Colon (tissue), 2 donors: ENCODE data around the gene ABHD16A.

Source experiments
- FAIRE-seq: peaks from 2 replicates; lab custom pipeline; 2012; peaks lifted over from hg19 to GRCh38; lab: Jason Lieb, UNC
- donor health status: control.
- donor health status: control.

The ABHD16A gene

GRCh38 chr6:31689249-31690110 lies 13.6 kb downstream of the ABHD16A start:
- no peak for FAIRE-seq

GRCh38 chr6:31687860-31688693 lies 15.0 kb downstream of the ABHD16A start:
- no peak for FAIRE-seq

GRCh38 chr6:31687321-31687720 lies 15.8 kb downstream of the ABHD16A start:
- FAIRE-seq, result no peak

GRCh38 chr6:31686483-31686882 lies 16.6 kb downstream of the ABHD16A start:
- no peak for FAIRE-seq

- no peak for FAIRE-seq
Measured at GRCh38 chr6:31683591-31683990, 19.5 kb downstream of the ABHD16A start.

GRCh38 chr6:31681135-31681671 lies 21.9 kb downstream of the ABHD16A start:
- no peak for FAIRE-seq

- FAIRE-seq, result no peak
Measured at GRCh38 chr6:31680226-31681134, 22.6 kb downstream of the ABHD16A start, which contains the start of gene LY6G5C. LY6G5C (minus strand) TSS chr6:31681067; CDS start chr6:31680373, 694 bp downstream.

GRCh38 chr6:31677955-31678354 lies 25.2 kb downstream of the ABHD16A start:
- FAIRE-seq, result no peak

GRCh38 chr6:31676904-31677303 lies 26.2 kb downstream of the ABHD16A start:
- FAIRE-seq, result no peak

- no peak for FAIRE-seq
Measured at GRCh38 chr6:31676322-31676903, 26.7 kb downstream of the ABHD16A start.

GRCh38 chr6:31669676-31670075 lies 33.4 kb downstream of the ABHD16A start, which contains the start of gene LY6G5B:
LY6G5B (plus strand) TSS chr6:31669976; CDS start chr6:31670951, 975 bp downstream.
- no peak for FAIRE-seq

- FAIRE-seq, result no peak
Measured at GRCh38 chr6:31666337-31666965, 36.7 kb downstream of the ABHD16A start.

GRCh38 chr6:31665501-31666336 lies 37.4 kb downstream of the ABHD16A start, which contains the start of gene CSNK2B:
CSNK2B (plus strand) TSS chr6:31666080; CDS start chr6:31666832, 752 bp downstream.
- no peak for FAIRE-seq

- FAIRE-seq, result no peak
Measured at GRCh38 chr6:31664790-31665500, 38.2 kb downstream of the ABHD16A start, which contains the start of gene GPANK1. GPANK1 (minus strand) TSS chr6:31664997; CDS start chr6:31664478, 519 bp downstream.

GRCh38 chr6:31663961-31664789 lies 38.9 kb downstream of the ABHD16A start:
- FAIRE-seq, result no peak

- FAIRE-seq, result no peak
Measured at GRCh38 chr6:31663126-31663960, 39.8 kb downstream of the ABHD16A start.
